Heart right ventricle (tissue), 16 donors: Measurements from ENCODE around the gene CHMP2A. TPM values are rescaled to one million over a fixed set of nuclear protein-coding genes. Genes with fewer than 3 reads are reported as not detected.
"Not testable (repeated sequence)": the region's sequence is repeated elsewhere in the genome, so short reads cannot be mapped to it uniquely, and the experiment has no call there.

Source experiments
- ATAC-seq, 8 donors: fragments of 200-7000 bp; cut with Tn5 transposase; one replicate each; pipeline ENCODE4 v1.9.1; 2020; ENCODE audit warnings: mild to moderate bottlenecking in 8 of 8, moderate library complexity in 8 of 8, moderate number of reproducible peaks in 1 of 8
- DNase-seq, 2 donors: peaks; one replicate each; pipeline ENCODE4 v3.0.0-alpha.2; 2020
- H3K27ac ChIP-seq, 10 donors: fragments of 200-600 bp; sonication (generic) in 2 of 10; one replicate each; pipeline versions ENCODE4 v1.5.0 to v1.8.0; 2020 to 2022; ENCODE audit warnings: mild to moderate bottlenecking in 3 of 10
- H3K27me3 ChIP-seq, 7 donors: fragments of 200-600 bp; one replicate each; pipeline ENCODE4 v1.8.0; 2021 to 2022; ENCODE audit warnings: mild to moderate bottlenecking in 2 of 7
- H3K36me3 ChIP-seq, 9 donors: fragments of 200-600 bp; sonication (generic) in 1 of 9; one replicate each; pipeline versions ENCODE4 v1.5.0 to v1.8.0; 2020 to 2022; ENCODE audit warnings: mild to moderate bottlenecking in 2 of 9
- H3K4me1 ChIP-seq, 9 donors: fragments of 200-600 bp; sonication (generic) in 1 of 9; one replicate each; pipeline versions ENCODE4 v1.5.0 to v1.8.0; 2020 to 2022; ENCODE audit warnings: mild to moderate bottlenecking in 4 of 9
- H3K4me3 ChIP-seq, 10 donors: fragments of 200-600 bp; sonication (generic) in 2 of 10; one replicate each; pipeline versions ENCODE4 v1.5.0 to v1.8.0; 2020 to 2022; ENCODE audit warnings: mild to moderate bottlenecking in 7 of 10, moderate library complexity in 2 of 10
- H3K9me3 ChIP-seq, 11 donors: fragments of 200-600 bp in 10 of 11; sonication (generic) in 2 of 11; one replicate each; pipeline versions ENCODE4 v1.5.0 to v1.8.0; 2013 to 2022; ENCODE audit warnings: mild to moderate bottlenecking in 2 of 11, control low read depth in 1 of 11, moderate library complexity in 1 of 11
- CTCF ChIP-seq, 9 donors: fragments of 200-600 bp; sonication (generic) in 2 of 9; IDR thresholded peaks; one replicate each; pipeline versions ENCODE4 v1.5.0 to v1.8.0; 2021 to 2022; ENCODE audit warnings: antibody characterized with exemption in 9 of 9, mild to moderate bottlenecking in 5 of 9, moderate library complexity in 1 of 9
- WGBS, 2 donors: extraction: QIAGEN DNeasy Blood & Tissue Kit; methylation state at CpG; one replicate each; pipeline ENCODE4 v1.1.7; 2013; ENCODE audit warnings: inconsistent platforms in 1 of 2; 5-methylcytosine and 5-hydroxymethylcytosine counted together
- intact Hi-C, 10 donors: fragments of 100-400 bp; cut with DNase I; formaldehyde crosslinking; loops; one replicate each; pipeline versions ENCODE4 v1.11.1 to v1.14.2; 2022
- microRNA-seq, 2 donors: library from miRNA; unstranded; fragments of <30 nt; microRNA quantifications; one replicate each; pipeline ENCODE4 v1.2.0, GENCODE V29; 2021
- polyA plus RNA-seq, 2 donors: library from polyadenylated mRNA; stranded (reverse); fragments of 200-250 nt; gene quantifications; one replicate each; pipeline ENCODE4 v1.2.3, GENCODE V29; 2013
- total RNA-seq, 10 donors: library from RNA; stranded (reverse); fragmentation: NEBNext Ultra II Directional in 3 of 10; extraction: Animal tissue kit (Norgen Biotek cat#: 25700) in 3 of 10; gene quantifications; one replicate each; pipeline versions ENCODE4 v1.2.1 to v1.2.4, GENCODE V29; 2021 to 2023
- donor health status: Arrhythmogenic right ventricular cardiomyopathy.
- donor health status: ischemic (EF 13 %, LVEDD 7.1; RV severe dilation, severe dysfunction).
- donor health status: healthy with polysubstance abuse.
- donor health status: DM: no; HTN: yes; CAD: no.
- donor health status: DM: no; HTN: no; CAD: no.
- donor health status: ischemic (EF 25% LVEDD 6.9; RV normal size, moderate dysfunction).
- donor health status: ischemic (EF 25% LVEDD 5.7; RV mildly dilated, moderate dysfunction).
- donor health status: healthy.
- donor health status: DM: yes; HTN: yes; CAD: no.
- donor health status: Ischemic cardiomyopathy.
- donor health status: ischemic (EF 35%, LVEDD 5.7; RV mildly dilated, moderate dysfunction).
- donor health status: nonischemic (EF 11% LVEDD 7.7; RV severe dilation, severe dysfunction).
- donor health status: DM: yes; HTN: yes; CAD: no.
- donor health status: PGD.
- donor health status: ischemic (EF 29% LVEDD 5.4; RV normal size, mild dysfunction).
- donor health status: nonischemic (EF 23%, LVEDD 6.1; RV moderate dilation, normal function).

The CHMP2A gene
- total and polyA plus RNA-seq, 12 donors, result 123 to 349 (median 133) TPM

- WGBS, 2 donors, result 81 to 82% methylated on average over 8 of the region's 8 CpGs
- Histone ChIP-seq H3K9me3 (peaks cover 0 to 10% (median 0%) of the 10 kb centered on the region in 11 donors), H3K36me3 (peaks cover 0 to 8% (median 0%) of the 10 kb centered on the region in 9 donors), H3K4me3 (no peak overlapping the region), H3K27ac (no peak overlapping the region), H3K27me3 (no peaks in the 10 kb centered on the region), H3K4me1 (peaks cover 0 to 19% (median 13%) of the 10 kb centered on the region in 9 donors)
- no peak for TF ChIP-seq CTCF (IDR thresholded peaks at IDR 0.05)
- intact Hi-C loops, result no loop called here
- no peak for DNase-seq
- no peak for ATAC-seq
These were observed 44.6 kb downstream of the CHMP2A start for GRCh38 chr19:58510084-58510862.

- 87 to 90% methylated on average over 11 of the region's 11 CpGs for WGBS, 2 donors
- Histone ChIP-seq H3K4me1 (peaks cover 0 to 14% (median 7%) of the 10 kb centered on the region in 9 donors), H3K4me3 (no peak overlapping the region), H3K36me3 (peaks cover 0 to 8% (median 0%) of the 10 kb centered on the region in 9 donors), H3K9me3 (peaks cover 0 to 10% (median 0%) of the 10 kb centered on the region in 11 donors), H3K27ac (no peak overlapping the region), H3K27me3 (no peaks in the 10 kb centered on the region)
- ATAC-seq (no peak), DNase-seq (no peak)
- TF ChIP-seq CTCF (IDR thresholded peaks at IDR 0.05), result no peak
- intact Hi-C loops, result no loop called here
These were observed 45.2 kb downstream of the CHMP2A start for GRCh38 chr19:58509731-58510083.

GRCh38 chr19:58507602-58508223, 47.2 kb downstream of the CHMP2A start:
- H3K4me3 ChIP-seq, H3K27me3 ChIP-seq, DNase-seq, H3K36me3 ChIP-seq, ATAC-seq, intact Hi-C loops, H3K4me1 ChIP-seq, H3K9me3 ChIP-seq, H3K27ac ChIP-seq: not testable (repeated sequence)
- 69 to 71% methylated on average over 8 of the region's 8 CpGs for WGBS, 2 donors

Small RNA genes within 50 kb of the gene (microRNA-seq; reads per million reads assigned to microRNA genes)
- gene MIR6807, result 0 reads per million in 2 donors

Other genes starting within 250 kb of the CHMP2A start
- 10 to 100 TPM; 14.4 to 28.7 (median 17.7) TPM for gene ERVK3-1, start 249.7 kb downstream of the CHMP2A start, total RNA-seq
- 10 to 100 TPM; 28.6 to 57.5 TPM for gene ERVK3-1, start 249.7 kb downstream of the CHMP2A start, polyA plus RNA-seq
- gene ZSCAN22, start 228.1 kb downstream of the CHMP2A start, total RNA-seq, result 1 to 10 TPM; 1.2 to 2.1 (median 1.4) TPM
- under 1 TPM; 0.80 to 0.87 TPM for gene ZSCAN22, start 228.1 kb downstream of the CHMP2A start, polyA plus RNA-seq
- gene A1BG, start 201.6 kb downstream of the CHMP2A start, total RNA-seq, result 1 to 10 TPM in 9 of 10 donors, under 1 TPM in 1; 0.80 to 5.5 (median 2.0) TPM
- gene A1BG, start 201.6 kb downstream of the CHMP2A start, polyA plus RNA-seq, result 1 to 10 TPM; 9.6 TPM
- gene ZNF497, start 192.4 kb downstream of the CHMP2A start, total RNA-seq, result under 1 TPM in 9 of 10 donors, not detected in 1; 0.14 to 0.73 (median 0.30) TPM
- gene ZNF497, start 192.4 kb downstream of the CHMP2A start, polyA plus RNA-seq, result under 1 TPM; 0.22 to 0.33 TPM
- under 1 TPM; 0.11 to 0.90 (median 0.41) TPM for gene ZNF837, start 174.1 kb downstream of the CHMP2A start, total RNA-seq
- under 1 TPM; 0.36 to 0.88 TPM for gene ZNF837, start 174.1 kb downstream of the CHMP2A start, polyA plus RNA-seq
- gene RPS5, start 167.8 kb downstream of the CHMP2A start, total RNA-seq, result 100 to 1,000 TPM; 360 to 610 (median 413) TPM
- 1,000 to 10,000 TPM in 1 of 2 donors, 100 to 1,000 TPM in 1; 430 to 2,053 TPM for gene RPS5, start 167.8 kb downstream of the CHMP2A start, polyA plus RNA-seq
- not detected for gene RNF225, start 159.4 kb downstream of the CHMP2A start, total RNA-seq
- gene RNF225, start 159.4 kb downstream of the CHMP2A start, polyA plus RNA-seq, result not detected
- 10 to 100 TPM; 12.7 to 20.4 (median 17.6) TPM for gene ZNF584, start 146.5 kb downstream of the CHMP2A start, total RNA-seq
- gene ZNF584, start 146.5 kb downstream of the CHMP2A start, polyA plus RNA-seq, result 10 to 100 TPM in 1 of 2 donors, 1 to 10 TPM in 1; 6.5 to 15.9 TPM
- gene ZNF132, start 115.0 kb downstream of the CHMP2A start, total RNA-seq, result 1 to 10 TPM; 3.6 to 6.7 (median 5.1) TPM
- 1 to 10 TPM; 1.1 to 1.3 TPM for gene ZNF132, start 115.0 kb downstream of the CHMP2A start, polyA plus RNA-seq
- gene ZNF324B, start 103.5 kb downstream of the CHMP2A start, total RNA-seq, result 1 to 10 TPM; 1.9 to 5.2 (median 3.2) TPM
- gene ZNF324B, start 103.5 kb downstream of the CHMP2A start, polyA plus RNA-seq, result 1 to 10 TPM; 1.4 to 1.6 TPM
- 1 to 10 TPM; 3.8 to 6.1 (median 5.1) TPM for gene ZNF324, start 88.0 kb downstream of the CHMP2A start, total RNA-seq
- 1 to 10 TPM; 2.6 to 4.0 TPM for gene ZNF324, start 88.0 kb downstream of the CHMP2A start, polyA plus RNA-seq
- 1 to 10 TPM; 4.2 to 7.0 (median 5.1) TPM for gene ZNF446, start 78.8 kb downstream of the CHMP2A start, total RNA-seq
- gene ZNF446, start 78.8 kb downstream of the CHMP2A start, polyA plus RNA-seq, result 10 to 100 TPM in 1 of 2 donors, 1 to 10 TPM in 1; 7.1 to 11.1 TPM
- gene SLC27A5, start 43.1 kb downstream of the CHMP2A start, total RNA-seq, result 1 to 10 TPM; 2.2 to 4.9 (median 3.9) TPM
- gene SLC27A5, start 43.1 kb downstream of the CHMP2A start, polyA plus RNA-seq, result 1 to 10 TPM; 7.4 to 7.9 TPM
- 10 to 100 TPM in 5 of 10 donors, 1 to 10 TPM in 5; 7.7 to 13.3 (median 9.7) TPM for gene ZBTB45, start 35.3 kb downstream of the CHMP2A start, total RNA-seq
- 1 to 10 TPM; 7.1 to 8.7 TPM for gene ZBTB45, start 35.3 kb downstream of the CHMP2A start, polyA plus RNA-seq
- 100 to 1,000 TPM; 121 to 163 (median 150) TPM for gene TRIM28, start 11.0 kb downstream of the CHMP2A start, total RNA-seq
- gene TRIM28, start 11.0 kb downstream of the CHMP2A start, polyA plus RNA-seq, result 100 to 1,000 TPM; 105 to 129 TPM
- 100 to 1,000 TPM; 107 to 146 (median 122) TPM for gene UBE2M, start 3.5 kb upstream of the CHMP2A start, total RNA-seq
- 100 to 1,000 TPM in 1 of 2 donors, 10 to 100 TPM in 1; 45.4 to 115 TPM for gene UBE2M, start 3.5 kb upstream of the CHMP2A start, polyA plus RNA-seq
- gene MZF1, start 18.2 kb upstream of the CHMP2A start, total RNA-seq, result 10 to 100 TPM in 2 of 10 donors, 1 to 10 TPM in 8; 4.4 to 12.0 (median 8.3) TPM
- gene MZF1, start 18.2 kb upstream of the CHMP2A start, polyA plus RNA-seq, result 10 to 100 TPM in 1 of 2 donors, 1 to 10 TPM in 1; 7.6 to 28.0 TPM